Measurements from ENCODE around the gene SPRED2.

- TF ChIP-seq CTCF (IDR thresholded peaks at IDR 0.05; ENCODE audit: low read depth, low read length, poor library complexity, severe bottlenecking) (no peak), EZH2phosphoT487 (IDR thresholded peaks at IDR 0.05; ENCODE audit: borderline replicate concordance, low read length) (no peak)
Observed at GRCh38 chr2:65378290-65378689, 54.1 kb downstream of the SPRED2 start.
